DMS 273 (cell line): ENCODE results near the gene BPNT1.
A peak's percentile ranks its signal among the peaks of the same experiment; 100 is the strongest.
"Not testable (repeated sequence)": the region's sequence is repeated elsewhere in the genome, so short reads cannot be mapped to it uniquely, and the experiment has no call there.

Experiments used
- DNase-seq: peaks from one replicate; lab custom pipeline; 2025; ENCODE audit not compliant: unreplicated experiment; lab: John Stamatoyannopoulos, UW

BPNT1 gene, protein sequence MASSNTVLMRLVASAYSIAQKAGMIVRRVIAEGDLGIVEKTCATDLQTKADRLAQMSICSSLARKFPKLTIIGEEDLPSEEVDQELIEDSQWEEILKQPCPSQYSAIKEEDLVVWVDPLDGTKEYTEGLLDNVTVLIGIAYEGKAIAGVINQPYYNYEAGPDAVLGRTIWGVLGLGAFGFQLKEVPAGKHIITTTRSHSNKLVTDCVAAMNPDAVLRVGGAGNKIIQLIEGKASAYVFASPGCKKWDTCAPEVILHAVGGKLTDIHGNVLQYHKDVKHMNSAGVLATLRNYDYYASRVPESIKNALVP

DNA sequence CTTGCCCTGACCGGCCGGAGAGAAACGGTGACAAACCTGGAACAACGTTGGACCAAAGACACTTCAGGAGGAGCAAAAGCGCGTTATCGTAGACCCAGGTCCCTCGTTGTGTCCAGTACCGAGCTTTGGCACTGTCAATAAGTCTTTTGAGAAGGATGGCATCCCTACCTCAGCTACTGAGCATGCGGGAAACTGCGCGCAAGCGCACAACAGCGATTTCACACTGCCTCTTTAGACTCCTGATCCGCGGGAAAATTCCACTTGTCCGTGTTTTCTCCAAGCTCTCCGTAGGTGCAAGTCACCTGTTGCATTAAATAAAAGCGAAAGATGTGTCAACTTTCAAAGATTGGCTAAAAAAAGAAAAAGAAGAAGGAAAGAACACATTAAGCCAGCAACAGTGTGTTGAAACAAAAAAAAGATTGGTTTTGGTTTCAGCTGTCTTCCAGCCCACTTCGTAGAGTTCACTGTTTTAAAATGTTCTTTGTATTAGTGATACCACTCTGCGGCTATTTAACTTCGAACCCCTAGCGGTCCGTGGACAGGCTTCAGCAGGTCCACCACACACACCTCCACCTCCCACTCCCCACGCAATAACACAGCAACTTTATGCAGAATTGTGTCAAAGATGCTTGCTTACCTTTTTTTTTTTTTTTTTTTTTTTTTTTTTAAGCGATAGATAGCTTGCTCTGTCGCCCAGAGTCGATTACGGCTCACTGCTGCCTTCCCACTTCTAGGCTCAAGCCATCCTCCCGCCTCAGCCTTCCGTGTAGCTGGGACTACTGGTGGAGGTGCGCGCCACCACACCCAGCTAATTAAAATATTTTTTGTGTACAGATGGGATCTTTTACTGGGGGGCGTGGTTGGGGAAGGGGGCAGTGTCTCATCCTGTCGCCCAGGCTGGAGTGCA, at the start of gene BPNT1:
Gene BPNT1, minus strand, starts transcription at position 139 of the 907 bp plus-strand sequence. CDS start 9,942 bp downstream, outside the sequence.
- peak; percentile 99 for DNase-seq

DNA sequence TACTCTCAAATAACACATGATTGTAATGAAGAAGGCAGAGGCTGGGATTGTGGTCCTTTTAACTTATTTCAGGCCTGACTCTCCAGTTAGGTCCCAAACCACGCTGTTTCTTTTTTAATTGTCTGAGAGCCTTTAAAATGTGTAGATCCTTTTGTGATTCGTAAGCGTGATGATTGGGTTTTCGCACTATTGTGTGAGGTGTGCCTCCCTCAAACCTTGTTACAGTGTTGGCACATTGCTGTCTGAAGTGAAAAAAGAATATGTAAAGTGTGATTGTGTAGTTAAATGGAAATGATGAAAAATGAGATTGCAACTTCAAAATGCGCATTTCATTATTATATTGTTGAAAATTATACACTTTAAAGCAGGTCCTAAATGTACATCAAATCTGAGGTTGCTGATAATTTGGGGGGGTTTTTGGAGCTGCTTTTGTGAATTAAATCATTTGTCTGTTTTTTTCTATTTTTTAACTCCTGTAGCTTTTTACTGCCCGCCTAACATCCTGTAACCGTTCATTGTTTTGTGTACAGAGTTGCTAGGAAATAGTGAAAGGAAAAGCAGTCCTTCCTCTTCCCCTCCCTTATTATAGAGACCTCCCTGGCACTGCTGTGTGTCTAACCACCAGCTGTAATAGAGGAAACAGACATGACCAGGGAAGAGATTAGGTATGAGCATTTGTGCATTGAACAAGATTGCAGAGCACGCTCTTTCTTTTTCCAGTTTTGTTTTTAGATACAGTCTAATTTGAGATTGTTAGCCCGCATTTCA, 47.6 kb upstream of the BPNT1 start:
- no peak for DNase-seq

DNA sequence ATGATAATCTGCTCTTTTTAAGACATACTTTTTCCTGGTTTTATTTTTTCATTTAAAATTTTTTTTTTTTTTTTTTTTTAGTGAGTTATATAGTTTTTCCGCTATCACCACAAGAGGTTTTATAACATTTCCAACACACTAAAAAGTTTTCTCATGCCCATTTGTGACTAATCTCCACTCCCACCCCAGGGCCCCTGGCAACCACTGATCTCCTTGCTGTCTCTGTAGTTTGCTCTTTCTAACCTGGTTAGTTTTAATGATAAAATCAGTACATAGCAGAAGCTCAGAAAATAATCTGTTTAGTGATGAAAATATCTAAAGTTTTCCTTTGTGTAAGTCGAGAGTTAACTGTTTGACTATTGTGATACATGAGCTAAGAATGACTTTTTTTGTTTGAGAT, 46.2 kb upstream of the BPNT1 start:
- no peak for DNase-seq

DNA sequence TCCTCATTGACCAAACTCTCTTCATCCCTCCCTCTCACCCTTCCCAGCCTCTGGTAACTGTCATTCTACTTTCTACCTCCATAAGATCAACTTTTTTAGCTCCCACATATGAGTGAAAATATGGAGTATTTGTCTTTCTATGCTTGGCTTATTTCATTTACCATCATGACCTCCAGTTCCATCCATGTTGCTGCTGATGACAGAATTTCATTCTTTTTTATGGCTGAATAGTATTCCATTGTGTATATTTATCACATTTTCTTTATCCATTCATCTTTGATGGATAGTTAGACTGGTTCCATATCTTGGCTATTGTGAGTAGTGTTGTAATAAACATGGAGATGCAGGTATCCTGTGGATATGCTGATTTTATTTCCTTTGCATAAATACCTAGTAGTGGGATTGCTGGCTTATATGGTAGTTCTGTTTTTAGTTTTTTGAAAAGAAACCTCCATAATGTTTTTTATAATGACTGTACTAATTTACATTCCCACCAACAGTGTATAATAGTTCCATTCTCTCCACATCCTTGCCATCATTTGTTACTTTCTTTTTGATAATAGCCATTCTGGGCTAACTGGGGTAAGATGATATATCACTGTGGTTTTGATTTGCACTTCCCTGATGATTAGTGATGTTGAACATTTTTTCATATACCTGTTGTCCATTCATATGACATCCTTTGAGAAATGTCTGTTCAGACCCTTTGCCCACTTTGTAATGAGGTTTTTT, 40.1 kb upstream of the BPNT1 start:
- DNase-seq = no peak

DNA sequence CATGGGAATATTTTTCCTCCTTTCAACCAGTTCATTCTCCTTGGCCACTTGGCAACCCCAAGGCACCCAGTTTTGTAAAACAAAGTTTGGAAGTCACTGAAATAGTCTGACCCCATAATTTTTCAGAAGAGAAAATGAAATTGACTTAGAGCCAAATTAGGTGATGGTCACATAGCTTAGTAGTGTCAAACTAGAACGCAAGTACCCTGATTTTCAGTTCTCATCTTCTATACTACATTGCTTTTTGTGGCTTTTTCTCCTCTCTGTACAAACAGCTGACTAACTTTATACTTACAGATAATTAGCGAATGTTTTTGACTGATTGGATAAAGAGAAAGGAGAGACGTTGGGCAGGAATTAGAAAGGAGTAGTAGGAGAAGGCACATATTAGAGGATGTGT, 37.5 kb upstream of the BPNT1 start:
- DNase-seq = no peak

DNA sequence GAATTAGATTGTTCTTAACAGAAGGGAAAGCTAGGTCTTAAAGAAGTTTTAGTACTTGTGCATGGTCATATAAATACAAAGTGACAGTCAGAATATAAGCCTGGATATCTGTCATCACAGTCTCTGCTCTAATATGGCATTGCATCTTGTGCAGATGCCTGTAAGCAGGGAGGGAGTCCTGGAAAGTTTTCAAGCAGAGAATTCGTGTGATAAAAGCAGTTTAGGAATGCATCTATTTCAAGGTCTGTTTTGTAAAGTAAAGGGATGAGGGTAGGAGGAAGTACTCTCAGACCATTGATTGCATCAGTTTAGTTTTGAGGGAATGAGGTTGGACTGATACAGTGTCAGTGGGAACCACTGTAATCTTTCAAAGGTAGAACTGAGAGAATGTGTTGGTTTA, 35.0 kb upstream of the BPNT1 start:
- DNase-seq = no peak

DNA sequence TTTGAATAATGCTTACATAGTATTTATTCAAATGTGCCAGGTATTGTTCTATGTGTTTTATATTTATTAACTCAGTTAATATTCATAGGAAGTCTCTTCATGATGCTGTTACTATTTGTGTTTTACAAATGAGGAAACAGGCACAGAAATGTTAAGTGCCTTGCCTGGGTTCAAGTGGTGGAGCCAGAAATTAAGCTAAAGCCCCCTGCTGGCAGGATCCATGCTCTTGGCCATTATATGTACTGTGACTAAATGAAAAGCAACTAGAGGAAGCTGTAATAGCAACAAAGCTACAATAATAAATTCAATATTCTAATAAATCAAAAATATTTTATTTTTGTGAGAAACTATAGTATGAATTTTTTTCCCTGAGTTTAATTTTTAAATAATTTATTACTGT, 34.3 kb upstream of the BPNT1 start:
- DNase-seq = peak; percentile 33

DNA sequence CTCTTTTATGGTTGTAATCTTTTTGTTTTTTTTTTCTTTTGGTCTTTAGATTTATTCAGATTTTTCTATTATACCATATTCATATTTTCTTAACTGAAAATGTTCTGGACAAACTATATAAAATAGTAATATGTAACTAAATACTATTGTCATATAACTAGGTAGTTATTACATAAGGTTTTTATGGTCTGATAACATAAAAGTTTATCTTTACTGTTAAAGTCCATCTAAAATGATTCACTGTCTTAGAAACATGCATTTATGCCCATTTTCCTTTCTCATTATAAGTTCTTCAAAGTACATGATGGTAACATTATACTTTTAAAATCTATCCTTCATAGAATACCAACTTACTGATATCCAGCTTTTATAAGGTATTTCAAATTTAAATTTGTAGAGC, 33.5 kb upstream of the BPNT1 start:
- no peak for DNase-seq

DNA sequence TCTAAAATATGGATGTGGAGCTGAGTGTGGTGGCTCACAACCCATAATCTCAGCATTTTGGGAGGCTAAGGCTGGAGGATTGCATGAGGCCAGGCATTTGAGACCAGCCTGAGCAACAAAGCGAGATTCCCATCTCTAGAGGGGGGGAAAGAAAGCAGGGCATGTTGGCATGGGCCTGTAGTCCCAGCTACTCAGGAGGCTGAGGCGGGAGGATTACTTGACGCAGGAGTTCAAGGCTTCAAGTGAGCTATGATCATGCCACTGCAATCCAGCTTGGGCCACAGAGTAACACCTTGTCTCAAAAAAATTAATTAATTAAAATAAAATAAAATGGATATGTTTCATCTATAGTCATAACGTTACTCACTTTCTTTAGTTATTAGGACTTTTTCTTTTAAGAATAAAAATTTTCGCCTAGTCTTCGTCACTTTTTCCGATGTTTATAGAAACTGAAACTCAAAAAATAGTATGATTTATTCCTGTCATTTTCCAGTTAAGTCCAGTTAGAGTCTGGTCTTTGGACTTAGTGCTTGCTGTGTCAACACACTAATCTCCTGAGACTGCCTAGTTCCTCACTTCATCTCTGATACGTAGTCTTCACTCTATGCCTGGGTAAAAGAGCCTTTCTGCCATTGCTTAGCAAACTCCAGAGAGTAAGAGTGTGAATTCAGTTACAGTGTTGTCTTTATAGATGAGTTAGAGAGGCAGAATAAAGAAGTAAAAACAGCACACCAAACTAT, 32.4 kb upstream of the BPNT1 start:
- no peak for DNase-seq

DNA sequence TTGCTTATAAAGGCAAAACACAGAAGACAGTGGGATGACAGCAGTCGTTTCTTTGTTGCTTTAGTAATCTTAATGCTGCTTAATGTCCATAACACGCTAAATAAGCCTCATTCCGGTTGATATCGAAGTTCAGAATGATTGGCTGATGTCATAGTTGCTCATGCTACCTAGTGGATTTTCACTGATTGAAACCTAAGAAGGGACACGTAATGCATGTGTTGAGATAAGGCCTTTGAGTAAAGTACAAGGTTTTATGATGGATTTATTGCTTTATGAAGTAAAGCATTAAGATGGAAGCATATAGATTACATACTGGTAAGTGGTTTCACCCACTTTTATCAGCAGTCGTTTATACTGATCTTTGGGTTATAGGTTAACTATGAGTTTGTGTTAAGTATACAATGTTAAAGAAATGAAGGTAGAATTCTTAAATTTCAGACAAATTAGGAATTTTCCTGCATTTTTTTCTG, 29.5 kb upstream of the BPNT1 start:
- DNase-seq = no peak

DNA sequence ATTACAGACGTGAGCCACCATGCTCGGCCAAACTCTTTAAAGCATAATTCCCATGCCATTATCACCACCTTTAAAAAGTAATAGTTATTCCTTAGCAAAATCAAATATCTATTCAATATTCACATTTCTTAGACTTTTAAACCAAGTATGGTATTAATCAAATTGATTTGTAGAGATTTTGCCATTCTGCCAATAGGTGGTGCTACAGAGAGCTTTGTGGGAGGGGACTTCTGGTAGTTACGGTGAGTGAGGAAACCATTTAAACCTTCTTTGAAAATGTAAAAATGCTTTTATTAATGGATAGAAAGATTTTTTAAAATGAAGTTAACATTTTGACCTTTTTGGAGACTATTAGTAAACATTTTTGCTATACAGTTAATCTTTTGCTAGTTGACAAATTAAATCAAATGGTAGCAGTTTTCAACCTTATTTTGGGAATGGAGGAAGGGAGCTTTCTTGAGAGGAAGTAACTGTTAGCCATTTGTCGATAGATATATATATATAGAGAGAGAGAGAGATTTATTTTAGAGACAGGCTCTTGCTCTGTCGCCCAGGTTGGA, 23.6 kb upstream of the BPNT1 start:
- DNase-seq = peak; percentile 56

DNA sequence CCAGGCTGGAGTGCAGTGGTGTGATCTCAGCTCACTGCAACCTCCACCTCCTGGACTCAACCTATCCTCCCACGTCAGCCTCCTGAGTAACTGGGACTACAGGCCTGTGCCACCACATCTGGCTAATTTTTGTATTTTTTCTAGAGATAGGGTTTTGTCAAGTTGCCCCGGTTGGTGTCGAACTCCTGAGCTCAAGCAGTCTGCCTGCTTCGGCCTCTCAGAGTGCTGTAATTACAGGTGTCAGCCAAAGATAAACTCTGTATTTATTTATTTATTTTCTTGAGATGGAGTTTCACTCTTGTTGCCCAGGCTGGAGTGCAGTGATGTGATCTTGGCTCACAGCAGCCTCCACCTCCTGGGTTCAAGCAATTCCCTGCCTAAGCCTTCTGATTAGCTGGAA, 23.0 kb upstream of the BPNT1 start:
- DNase-seq = not testable (repeated sequence)

DNA sequence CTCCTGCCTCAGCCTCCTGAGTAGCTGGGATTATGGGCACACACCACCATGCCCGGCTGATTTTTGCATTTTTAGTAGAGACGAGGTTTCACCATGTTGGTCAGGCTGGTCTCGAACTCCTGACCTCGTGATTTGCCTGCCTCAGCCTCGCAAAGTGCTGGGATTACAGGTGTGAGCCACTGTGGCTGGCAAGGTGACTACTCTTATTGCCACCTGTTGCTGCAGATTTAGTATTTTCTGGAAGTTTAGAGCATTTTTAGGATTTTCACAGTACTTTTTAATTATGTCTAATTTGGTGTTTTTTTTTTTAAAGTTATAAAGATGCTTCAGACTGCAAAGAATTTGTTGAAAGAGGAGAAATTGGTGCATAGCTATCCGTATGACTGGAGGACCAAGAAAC, 20.9 kb upstream of the BPNT1 start:
- DNase-seq = not testable (repeated sequence)

DNA sequence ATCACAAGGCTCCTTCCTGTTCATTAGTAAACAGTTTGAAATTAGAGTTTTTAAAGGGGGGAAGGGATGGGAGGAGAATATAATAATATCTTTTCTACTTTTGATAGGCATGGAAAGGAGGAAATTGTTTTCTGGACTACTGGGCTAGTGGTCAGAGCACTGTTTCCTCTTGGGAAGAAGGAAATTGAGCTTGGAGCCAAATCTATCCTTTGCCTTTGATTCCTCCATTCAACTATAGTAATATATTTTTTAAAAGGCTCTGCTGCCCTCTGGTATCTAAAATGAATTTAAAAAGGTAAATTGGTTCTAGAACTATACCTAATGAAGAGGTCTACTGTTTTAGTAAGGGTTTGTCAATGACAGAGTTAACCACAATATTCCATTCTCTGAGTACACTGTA, 10.2 kb upstream of the BPNT1 start:
- DNase-seq = no peak

DNA sequence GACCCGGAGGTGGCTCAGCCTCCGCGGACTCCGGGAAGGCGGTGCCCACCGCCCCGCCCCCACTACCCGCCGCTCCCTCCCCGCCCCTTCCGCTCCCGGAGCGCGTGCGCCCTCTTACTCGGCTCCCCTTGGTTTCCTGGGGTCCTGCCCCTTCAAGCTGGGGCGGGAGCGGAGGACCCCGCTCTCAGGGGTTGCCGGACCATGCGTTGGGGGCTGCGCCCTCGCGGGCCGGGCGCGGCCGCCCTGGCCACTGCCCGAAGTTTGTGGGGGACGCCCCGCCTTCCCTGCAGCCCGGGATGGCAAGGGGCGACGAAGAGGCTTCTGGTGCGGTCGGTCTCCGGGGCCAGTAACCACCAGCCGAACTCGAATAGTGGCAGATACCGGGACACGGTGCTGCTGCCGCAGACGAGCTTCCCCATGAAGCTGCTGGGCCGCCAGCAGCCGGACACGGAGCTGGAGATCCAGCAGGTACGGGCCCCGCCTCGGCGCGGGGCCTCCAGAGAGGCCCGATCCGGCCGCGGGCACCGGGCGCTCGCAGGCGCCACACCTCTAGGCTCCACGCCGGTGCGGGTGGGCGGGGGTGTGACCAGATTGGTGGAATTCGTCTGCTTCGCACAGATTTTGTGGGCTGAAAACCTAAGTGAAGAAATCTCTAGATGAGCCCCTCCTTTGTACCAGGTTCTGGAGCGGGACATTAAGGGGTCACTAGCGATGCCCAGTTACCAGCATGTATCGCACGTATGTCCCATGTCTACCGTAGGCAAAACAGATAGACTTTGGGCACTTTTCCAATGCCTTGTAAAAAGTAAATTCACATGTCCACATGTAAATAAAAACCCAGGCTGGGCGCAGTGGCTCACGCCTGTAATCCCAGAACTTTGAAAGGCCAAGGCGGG, 4.7 kb upstream of the BPNT1 start, which contains the start of gene IARS2:
Gene IARS2, plus strand, starts transcription at position 117 of the 896 bp plus-strand sequence. Its CDS starts 85 bp downstream, at position 202.
- DNase-seq = peak; percentile 97

DNA sequence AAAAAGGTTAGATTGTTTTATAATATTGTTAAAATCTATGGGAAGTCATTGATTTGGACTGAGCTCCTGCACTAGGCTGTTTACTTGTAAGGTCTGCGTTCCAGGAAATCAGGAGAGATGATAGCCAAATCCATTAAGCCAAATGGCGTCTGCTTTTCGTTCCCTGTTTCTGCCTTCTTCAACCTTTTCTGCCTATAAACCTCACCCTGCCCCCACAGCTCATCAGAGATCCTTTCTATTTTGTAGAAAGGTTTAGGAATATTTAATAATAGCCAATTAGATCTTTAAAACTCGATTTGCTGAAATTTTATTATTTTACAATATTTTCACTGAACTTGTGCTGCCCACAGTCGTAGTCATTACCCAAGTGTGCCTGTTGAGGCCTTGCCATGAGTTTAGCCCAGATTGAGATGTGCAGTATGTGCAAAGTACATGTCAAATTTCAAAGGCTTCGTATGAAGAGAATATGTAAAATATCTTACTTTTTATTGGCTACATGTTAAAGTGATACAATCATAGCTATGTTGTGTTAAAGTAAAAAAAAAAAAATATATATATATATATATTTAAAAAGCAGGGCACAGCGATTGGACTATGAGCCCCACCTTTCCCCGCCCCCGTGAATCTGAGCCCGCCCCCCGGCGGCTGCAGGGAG, 3.9 kb upstream of the BPNT1 start:
- no peak for DNase-seq

DNA sequence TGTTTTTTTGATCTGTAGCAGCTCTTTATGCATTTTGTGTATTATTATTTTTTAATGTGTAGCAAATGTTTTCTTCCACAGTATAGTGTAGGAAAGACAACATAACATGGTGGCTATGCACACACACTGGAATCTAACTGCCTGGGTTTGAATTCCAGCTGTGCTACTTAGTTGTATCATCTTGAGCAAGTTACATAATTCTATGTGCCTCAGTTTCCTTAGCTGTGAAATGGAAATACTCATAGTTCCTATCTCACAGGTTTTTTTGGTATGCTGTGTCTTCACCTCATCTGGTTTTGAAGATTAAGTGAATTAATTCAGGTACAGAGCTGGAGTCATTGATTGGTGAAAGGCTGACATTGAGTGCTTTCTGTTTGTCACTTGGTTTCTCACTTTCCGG, 3.1 kb upstream of the BPNT1 start:
- DNase-seq = no peak

DNA sequence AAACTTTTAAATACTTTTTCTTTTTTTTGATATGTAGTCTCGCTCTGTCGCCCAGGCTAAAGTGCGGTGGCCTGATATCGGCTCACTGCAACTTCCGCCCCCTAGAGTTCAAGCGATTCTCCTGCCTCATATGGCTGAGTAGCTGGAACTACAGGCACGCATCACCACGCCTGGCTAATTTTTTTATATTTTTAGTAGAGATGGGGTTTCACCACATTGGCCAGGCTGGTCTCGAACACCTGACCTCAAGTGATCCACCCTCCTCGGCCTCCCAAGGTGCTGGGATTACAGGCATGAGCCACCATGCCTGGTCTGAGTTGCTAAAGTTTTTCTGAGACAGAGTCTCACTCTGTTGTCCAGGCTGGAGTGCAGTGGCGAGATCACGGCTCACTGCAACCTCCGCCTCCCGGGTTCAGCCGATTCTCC, 3.3 kb downstream of the BPNT1 start:
- DNase-seq = not testable (repeated sequence)
